Jurkat, Clone E6-1 (cell line): ENCODE measurements around the gene STAC3.
A peak's percentile ranks its signal among the peaks of the same experiment; 100 is the strongest.

ENCODE experiments used
- DNase-seq: peaks from one replicate; pipeline ENCODE4 v3.0.0-alpha.2; 2011; ENCODE audit warnings: low read depth, low spot score
- H3K4me3 ChIP-seq: 2 replicates; pipeline ENCODE4 v1.5.1; 2011; ENCODE audit warnings: mild to moderate bottlenecking, low read length, control low read depth, moderate library complexity

Gene STAC3

GRCh38 chr12:57258977-57259970 lies 8.3 kb upstream of the STAC3 start:
- no peak overlapping the region for H3K4me3 ChIP-seq
- no peak for DNase-seq

GRCh38 chr12:57255916-57256315 lies 4.9 kb upstream of the STAC3 start:
- no peak for DNase-seq
- H3K4me3 ChIP-seq = no peak overlapping the region

- H3K4me3 ChIP-seq = no peak overlapping the region
Observed at GRCh38 chr12:57254506-57255280, 3.7 kb upstream of the STAC3 start.

GRCh38 chr12:57250541-57250940 lies 446 bp downstream of the STAC3 start:
- no peak overlapping the region for H3K4me3 ChIP-seq
- no peak for DNase-seq

More at GRCh38 chr12:57254506-57255280, 3.7 kb upstream of the STAC3 start:
- no peak for DNase-seq

DNA sequence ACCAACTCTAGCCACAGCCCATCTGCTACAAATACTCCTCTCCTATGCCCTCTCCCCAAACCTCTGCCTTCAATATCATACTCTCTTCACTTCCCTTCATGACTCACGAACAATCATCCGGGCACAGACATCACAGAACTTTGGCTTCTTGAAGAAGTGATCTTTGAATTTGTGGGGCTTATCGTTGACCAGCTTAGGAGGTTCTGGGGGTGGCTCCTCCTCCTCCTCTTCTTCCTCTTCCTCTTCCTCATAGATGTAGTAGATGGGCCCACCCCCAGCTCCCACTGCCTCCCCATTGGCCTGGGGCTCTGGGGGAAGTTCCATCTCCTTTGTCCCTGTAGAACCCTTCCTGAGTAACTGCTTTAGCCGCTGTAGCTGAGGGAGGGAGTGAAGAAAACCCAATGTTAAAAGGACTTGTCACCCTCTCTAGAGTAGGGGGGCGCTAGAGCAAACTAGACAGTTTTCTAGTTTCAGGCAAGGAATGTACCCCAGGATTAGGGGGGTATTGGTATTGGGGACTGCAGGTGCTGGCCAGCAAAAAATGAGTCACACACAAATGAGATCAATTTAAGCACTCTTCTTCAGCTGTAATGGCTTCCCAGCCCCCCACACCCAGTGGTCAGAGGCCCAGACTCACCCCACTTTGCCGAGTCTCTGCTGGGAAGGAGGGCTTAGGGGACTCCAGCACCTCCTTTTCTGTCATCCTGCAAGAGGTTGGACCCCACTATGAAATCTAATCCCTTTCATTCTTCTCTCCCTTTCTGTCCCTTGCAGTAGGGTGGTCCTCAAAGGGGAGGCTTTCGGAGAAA lies 1.8 kb downstream of the STAC3 start:
- no peak for DNase-seq
- peak overlapping the region; percentile 6 for H3K4me3 ChIP-seq

- DNase-seq = no peak
- H3K4me3 ChIP-seq = no peak overlapping the region
Observed at GRCh38 chr12:57247041-57247440, 3.9 kb downstream of the STAC3 start.

- H3K4me3 ChIP-seq = no peak overlapping the region
- DNase-seq = no peak
Observed at GRCh38 chr12:57244312-57244696, 6.7 kb downstream of the STAC3 start.

DNA sequence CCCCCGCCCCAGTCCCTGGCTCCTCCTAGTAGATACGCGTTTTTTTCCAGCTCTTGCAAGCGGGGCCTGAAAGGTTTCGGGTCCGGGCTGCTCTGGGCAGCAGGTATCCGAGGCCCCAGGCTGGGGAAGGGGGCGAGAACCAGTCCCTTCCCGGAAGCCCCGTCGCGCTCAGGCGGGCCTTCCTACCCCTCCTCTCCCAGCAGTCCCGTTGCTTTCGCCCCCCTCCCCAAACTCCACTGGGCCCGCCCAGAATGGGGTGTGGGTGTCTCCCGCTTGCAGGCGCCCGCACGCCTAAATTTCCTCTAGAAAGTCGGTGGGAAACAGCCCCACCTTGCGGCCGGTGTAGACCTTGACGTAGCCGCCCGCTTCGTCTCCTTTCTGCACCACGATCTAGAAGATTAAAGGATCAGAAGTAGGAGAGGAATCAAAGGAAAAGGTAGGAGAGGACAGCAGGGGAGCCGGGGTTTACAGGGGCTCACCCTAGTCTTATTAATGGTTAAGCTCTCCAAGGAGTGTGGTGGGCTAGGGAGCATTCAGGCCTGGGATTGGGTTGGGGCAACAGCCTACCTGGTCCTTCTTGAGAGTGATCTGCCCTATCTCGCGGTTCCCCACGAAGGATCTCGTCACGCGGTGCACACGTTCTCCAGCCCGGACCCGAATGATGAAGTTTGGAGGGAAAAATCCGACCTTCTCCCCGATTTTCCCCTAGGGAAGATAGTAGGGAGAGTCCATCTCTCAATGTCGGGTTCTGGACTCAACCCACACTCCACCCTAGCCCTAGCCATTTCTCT lies 7.3 kb downstream of the STAC3 start:
- peak overlapping the region; percentile 48 for H3K4me3 ChIP-seq
- peak; percentile 75 for DNase-seq

DNA sequence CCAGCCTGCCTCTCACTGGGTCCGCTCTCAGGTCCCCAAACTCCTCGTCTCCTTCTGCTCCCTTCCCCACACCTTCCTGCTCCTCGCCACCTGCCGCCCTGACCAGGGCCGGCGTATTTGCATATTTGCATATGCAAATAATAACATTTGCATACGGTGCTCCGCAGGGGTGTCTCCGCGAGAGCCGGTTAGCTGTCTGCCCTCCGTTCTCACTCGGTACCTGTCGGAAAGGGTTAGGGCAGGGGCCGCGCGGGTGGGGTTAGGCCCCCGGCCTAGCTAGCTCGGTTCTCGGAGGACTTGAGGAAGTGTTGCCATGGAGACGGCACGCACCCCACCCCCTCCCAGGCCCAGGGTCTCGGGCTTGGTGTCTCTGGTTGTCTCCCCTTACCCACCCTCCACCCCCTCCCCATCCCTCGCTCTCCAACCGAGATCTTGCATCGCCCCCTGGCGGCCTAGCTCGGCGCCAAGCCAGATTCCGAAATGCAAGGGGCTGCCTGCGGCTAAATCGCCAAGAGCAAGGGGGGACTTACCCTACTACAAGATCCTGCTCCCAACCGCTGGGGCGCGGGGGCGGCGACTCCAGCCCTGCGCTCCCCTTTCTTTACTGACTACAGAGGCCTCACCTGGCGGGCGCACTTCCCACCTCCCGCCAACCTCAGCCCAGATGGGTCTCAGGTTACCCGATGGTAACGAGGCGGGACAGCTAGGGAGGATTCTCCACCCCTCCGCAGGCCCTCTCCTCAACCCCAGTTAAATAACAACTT lies 8.1 kb downstream of the STAC3 start:
- DNase-seq = peak; percentile 67
- peak overlapping the region; percentile 48 for H3K4me3 ChIP-seq

DNA sequence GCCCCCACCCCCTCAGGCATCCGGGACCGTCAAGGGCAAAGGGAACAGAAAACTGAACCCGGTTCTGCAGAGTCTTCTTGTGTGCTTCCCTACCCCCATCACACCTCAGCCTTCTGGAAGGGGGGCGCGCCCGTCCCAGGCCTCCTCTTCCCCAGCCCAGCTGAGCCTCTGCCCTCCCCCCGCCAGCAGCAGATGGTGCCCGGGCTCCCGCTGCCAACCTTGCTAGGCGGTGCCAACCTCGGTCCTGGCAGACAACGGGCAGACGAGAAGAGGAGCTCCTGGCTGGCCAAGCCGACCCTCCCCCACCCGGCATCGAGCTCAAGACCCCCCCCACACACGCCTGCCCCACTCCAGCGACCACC lies 8.7 kb downstream of the STAC3 start:
- H3K4me3 ChIP-seq = no peak overlapping the region
- DNase-seq = no peak

- no peak for DNase-seq
- H3K4me3 ChIP-seq = no peak overlapping the region
Observed at GRCh38 chr12:57241402-57242310, 9.3 kb downstream of the STAC3 start.

- H3K4me3 ChIP-seq = peak overlapping the region; percentile 65
- no peak for DNase-seq
Observed at GRCh38 chr12:57240926-57241401, 10.0 kb downstream of the STAC3 start.

- DNase-seq = peak; percentile 76
- peak overlapping the region; percentile 65 for H3K4me3 ChIP-seq
Observed at GRCh38 chr12:57240066-57240921, 10.7 kb downstream of the STAC3 start.

DNA sequence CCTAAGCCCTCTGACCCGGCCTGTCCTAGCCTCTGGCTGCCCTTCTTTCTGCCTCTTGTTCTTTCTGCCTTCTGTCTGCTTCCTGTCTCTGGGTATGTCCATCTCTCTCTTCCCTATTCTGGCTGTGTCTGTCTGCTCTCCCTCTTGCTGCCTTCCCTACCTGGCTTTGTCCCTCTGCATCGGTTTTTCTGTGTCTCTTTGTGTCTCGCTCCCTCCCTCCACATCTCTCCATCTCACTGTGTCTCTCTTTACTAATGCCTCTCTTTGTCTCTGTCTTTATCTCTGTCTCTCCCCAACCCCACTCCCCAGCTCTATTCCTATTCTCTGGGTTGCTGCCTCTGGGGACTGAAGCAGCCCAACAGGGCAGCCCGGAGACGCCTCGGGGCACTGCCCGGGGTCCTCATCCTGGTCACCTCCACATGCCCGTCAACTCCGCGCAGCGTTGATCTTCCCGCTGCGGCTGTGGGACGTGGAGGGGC lies 11.4 kb downstream of the STAC3 start:
- DNase-seq = no peak
- H3K4me3 ChIP-seq = peak overlapping the region; percentile 65

GRCh38 chr12:57238854-57239554 lies 12.0 kb downstream of the STAC3 start:
- peak; percentile 67 for DNase-seq
- peak overlapping the region; percentile 65 for H3K4me3 ChIP-seq
